SK-N-MC (cell line): Measurements from ENCODE around the gene MCM9.

ENCODE experiments used
- EZH2 ChIP-seq: fragments of 200-600 bp; sonication (generic); IDR thresholded peaks from one replicate; pipeline ENCODE4 v1.6.1; 2017; ENCODE audit warnings: antibody characterized with exemption
- FOXP2 ChIP-seq: optimal IDR thresholded peaks from 2 replicates; pipeline ENCODE3; 2011; ENCODE audit warnings: mild to moderate bottlenecking, moderate library complexity; ENCODE audit not compliant: insufficient read depth; ENCODE audit errors: extremely low read length, control extremely low read depth
- POLR2AphosphoS5 ChIP-seq: IDR thresholded peaks from 2 replicates; pipeline ENCODE4 v1.6.1; 2012; ENCODE audit warnings: mild to moderate bottlenecking, low read depth, low read length, borderline replicate concordance

DNA sequence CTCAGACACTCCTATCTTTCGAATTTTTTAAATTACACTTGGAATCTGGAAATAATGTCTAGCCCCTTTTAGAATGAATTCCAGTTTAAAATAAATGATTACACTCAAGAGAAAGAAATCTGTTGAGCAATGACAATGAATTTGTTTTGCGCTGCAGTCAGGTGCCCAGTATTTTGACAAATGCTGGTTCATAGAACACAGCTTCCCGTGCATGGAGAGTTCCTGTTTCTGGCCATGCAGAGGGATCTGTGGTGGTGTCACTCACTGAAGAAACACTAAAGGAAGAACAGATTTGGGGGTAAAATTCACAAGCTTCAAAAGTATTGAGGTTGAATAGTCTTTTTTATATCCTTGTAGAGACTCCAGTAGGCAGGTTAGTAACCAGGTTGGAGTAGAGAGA lies 170.2 kb downstream of the MCM9 start:
- TF ChIP-seq FOXP2, result no peak
- TF ChIP-seq EZH2, result no peak
- TF ChIP-seq POLR2AphosphoS5, result no peak
